C4-2B (cell line): ENCODE measurements around the gene LAMA2.

Experiments
- H3K27ac ChIP-seq: fragments of 450-650 bp; 2 replicates; pipeline ENCODE4 v1.5.1; 2017
- CTCF ChIP-seq: fragments of 450-650 bp; conservative IDR thresholded peaks from 2 replicates; pipeline ENCODE4 v1.5.1; 2017; ENCODE audit warnings: mild to moderate bottlenecking
- ZFX ChIP-seq: fragments of 450-650 bp; IDR thresholded peaks from 2 replicates; pipeline ENCODE4 v1.6.1; 2017

Gene LAMA2

GRCh38 chr6:128932061-128932460 lies 49.1 kb downstream of the LAMA2 start:
- TF ChIP-seq CTCF, result no peak
- no peak for TF ChIP-seq ZFX
- no peak overlapping the region for H3K27ac ChIP-seq

GRCh38 chr6:128950864-128951263 lies 67.9 kb downstream of the LAMA2 start:
- TF ChIP-seq ZFX (no peak), CTCF (no peak)
- H3K27ac ChIP-seq, result no peak overlapping the region

GRCh38 chr6:128952902-128953301 lies 70.0 kb downstream of the LAMA2 start:
- H3K27ac ChIP-seq, result no peak overlapping the region
- TF ChIP-seq CTCF (no peak), ZFX (no peak)

- TF ChIP-seq CTCF (no peak), ZFX (no peak)
Measured at GRCh38 chr6:128954308-128955043, 71.5 kb downstream of the LAMA2 start.

GRCh38 chr6:128963561-128963960 lies 80.6 kb downstream of the LAMA2 start:
- no peak overlapping the region for H3K27ac ChIP-seq
- TF ChIP-seq ZFX, result no peak
- TF ChIP-seq CTCF, result no peak

More at GRCh38 chr6:128954308-128955043, 71.5 kb downstream of the LAMA2 start:
- H3K27ac ChIP-seq, result no peak overlapping the region

- TF ChIP-seq ZFX, result no peak
- no peak for TF ChIP-seq CTCF
- H3K27ac ChIP-seq, result no peak overlapping the region
Measured at GRCh38 chr6:128964233-128964755, 81.4 kb downstream of the LAMA2 start.

- TF ChIP-seq ZFX (no peak), CTCF (no peak)
- H3K27ac ChIP-seq, result no peak overlapping the region
Measured at GRCh38 chr6:128964771-128965170, 81.8 kb downstream of the LAMA2 start.
